SK-N-SH (cell line): Measurements from ENCODE around the gene OSBPL8. TPM values are rescaled to one million over a fixed set of nuclear protein-coding genes. Genes with fewer than 3 reads are reported as not detected.

Experiments used
- CTCF ChIA-PET: fragments of 300-600, 350-600 bp; formaldehyde crosslinking; extraction: SDS; loops from one replicate; lab custom pipeline; 2021; lab: Yijun Ruan, JAX
- POLR2A ChIA-PET: fragments of 350-600 bp; sonication (Branson Sonifier 250); formaldehyde crosslinking; extraction: SDS; loops from one replicate; lab custom pipeline; 2020; ENCODE audit warnings: antibody characterized with exemption, inconsistent platforms; lab: Yijun Ruan, JAX
- DNase-seq: peaks from one replicate; pipeline ENCODE4 v3.0.0; 2012
- H2AFZ ChIP-seq: fragments of 200-600 bp; sonication (generic); 2 replicates; pipeline ENCODE4 v1.8.1; 2016; ENCODE audit warnings: antibody characterized with exemption, mild to moderate bottlenecking, low read depth
- H3F3A ChIP-seq: fragments of 200-600 bp; sonication (generic); replicated peaks from 2 replicates; pipeline ENCODE3; 2016; ENCODE audit warnings: antibody characterized with exemption, mild to moderate bottlenecking; ENCODE audit not compliant: insufficient read depth
- H3K27ac ChIP-seq, 2 experiments: fragments of 200-500 bp in 1 of 2; fragments of 200-600 bp in 1 of 2; sonication (Bioruptor generic) in 1 of 2; sonication (generic), shearing (Covaris generic) in 1 of 2; 2 replicates each; pipeline versions ENCODE4 v1.5.1 to v1.6.1; 2014 to 2016; ENCODE audit warnings: low read depth in 2 of 2, inconsistent platforms in 1 of 2, low read length in 1 of 2, mild to moderate bottlenecking in 1 of 2, mixed read lengths in 1 of 2
- H3K27me3 ChIP-seq: fragments of 200-600 bp; sonication (generic), shearing (Covaris generic); 2 replicates; pipeline ENCODE4 v1.6.1; 2016; ENCODE audit warnings: mixed run types; ENCODE audit not compliant: insufficient read depth
- H3K36me3 ChIP-seq, 2 experiments: fragments of 200-500 bp in 1 of 2; fragments of 200-600 bp in 1 of 2; sonication (Bioruptor generic) in 1 of 2; sonication (generic) in 1 of 2; replicated peaks in 1 of 2; 2 replicates each; pipeline versions ENCODE3 to v1.5.1; 2014 to 2016; ENCODE audit warnings: low read length in 1 of 2, mild to moderate bottlenecking in 1 of 2; ENCODE audit not compliant: insufficient read depth in 2 of 2, control insufficient read depth in 1 of 2
- H3K4me1 ChIP-seq, 2 experiments: fragments of 200-500 bp in 1 of 2; fragments of 200-600 bp in 1 of 2; sonication (Bioruptor generic) in 1 of 2; sonication (generic), shearing (Covaris generic) in 1 of 2; 2 replicates each; pipeline versions ENCODE4 v1.5.1 to v1.6.1; 2014 to 2016; ENCODE audit warnings: low read depth in 1 of 2, low read length in 1 of 2, mixed run types in 1 of 2; ENCODE audit not compliant: insufficient read depth in 2 of 2, control insufficient read depth in 1 of 2
- H3K4me2 ChIP-seq: fragments of 200-600 bp; sonication (generic), shearing (Covaris generic); 2 replicates; pipeline ENCODE4 v1.6.1; 2017; ENCODE audit warnings: mixed run types
- H3K4me3 ChIP-seq, 2 experiments: fragments of 200-500 bp in 1 of 2; fragments of 200-600 bp in 1 of 2; sonication (Bioruptor generic) in 1 of 2; sonication (generic), shearing (Covaris generic) in 1 of 2; 2 replicates each; pipeline versions ENCODE4 v1.5.1 to v1.8.1; 2014 to 2016; ENCODE audit warnings: low read depth in 2 of 2, inconsistent platforms in 1 of 2, low read length in 1 of 2, mild to moderate bottlenecking in 1 of 2, mixed read lengths in 1 of 2, moderate library complexity in 1 of 2
- H3K79me2 ChIP-seq: fragments of 200-600 bp; sonication (generic); 2 replicates; pipeline ENCODE4 v1.8.1; 2017; ENCODE audit warnings: mild to moderate bottlenecking; ENCODE audit not compliant: insufficient read depth
- H3K9ac ChIP-seq: fragments of 200-600 bp; sonication (generic); 2 replicates; pipeline ENCODE4 v1.6.1; 2017; ENCODE audit warnings: mixed run types
- H3K9me2 ChIP-seq: fragments of 200-600 bp; sonication (generic); 2 replicates; pipeline ENCODE4 v1.6.1; 2017; ENCODE audit warnings: mixed run types
- H3K9me3 ChIP-seq: fragments of 200-600 bp; sonication (generic); 2 replicates; pipeline ENCODE4 v1.6.1; 2017; ENCODE audit warnings: mixed run types, mild to moderate bottlenecking, moderate library complexity
- H4K20me1 ChIP-seq: fragments of 200-600 bp; sonication (generic); 2 replicates; pipeline ENCODE4 v1.6.1; 2017; ENCODE audit warnings: mild to moderate bottlenecking, mixed run types; ENCODE audit not compliant: insufficient read depth
- EP300 ChIP-seq, 2 experiments: IDR thresholded peaks; 2 replicates each; pipeline versions ENCODE4 v1.4.0 to v1.6.1; 2012; ENCODE audit warnings: borderline replicate concordance in 1 of 2, low read depth in 1 of 2, low read length in 1 of 2
- EZH2phosphoT487 ChIP-seq: fragments of 200-600 bp; sonication (generic); IDR thresholded peaks from 2 replicates; pipeline ENCODE4 v1.6.1; 2017; ENCODE audit warnings: low read depth, mixed run types, mild to moderate bottlenecking, antibody characterized with exemption, moderate library complexity, borderline replicate concordance
- FOSL2 ChIP-seq: IDR thresholded peaks from 2 replicates; pipeline ENCODE4 v1.4.0; 2012; ENCODE audit warnings: low read depth, mild to moderate bottlenecking, moderate library complexity, borderline replicate concordance
- FOXJ3 ChIP-seq: sonication (generic); formaldehyde crosslinking; IDR thresholded peaks from 2 replicates; pipeline ENCODE4 v1.5.1; 2020; ENCODE audit warnings: mild to moderate bottlenecking, missing genetic modification reagents
- JUND ChIP-seq: IDR thresholded peaks from 2 replicates; pipeline ENCODE4 v1.4.0; 2012
- MEF2A ChIP-seq: IDR thresholded peaks from 2 replicates; pipeline ENCODE4 v1.4.0; 2012; ENCODE audit warnings: low read depth, borderline replicate concordance
- MXI1 ChIP-seq: IDR thresholded peaks from 2 replicates; pipeline ENCODE4 v1.6.1; 2012; ENCODE audit warnings: mild to moderate bottlenecking, low read depth, low read length, improper control_type of control experiment
- NFIC ChIP-seq: IDR thresholded peaks from 2 replicates; pipeline ENCODE4 v1.4.0; 2012; ENCODE audit warnings: borderline replicate concordance
- NRF1 ChIP-seq: IDR thresholded peaks from 2 replicates; pipeline ENCODE4 v1.6.1; 2012; ENCODE audit warnings: low read depth, mild to moderate bottlenecking, low read length
- POLR2AphosphoS5 ChIP-seq: IDR thresholded peaks from 2 replicates; pipeline ENCODE4 v1.6.1; 2012; ENCODE audit warnings: low read depth, low read length
- RAD21 ChIP-seq: IDR thresholded peaks from 2 replicates; pipeline ENCODE4 v1.6.1; 2012; ENCODE audit warnings: mild to moderate bottlenecking, low read length
- RXRA ChIP-seq: IDR thresholded peaks from 2 replicates; pipeline ENCODE4 v1.4.0; 2012; ENCODE audit warnings: low read depth, mild to moderate bottlenecking, borderline replicate concordance
- SMC3 ChIP-seq: IDR thresholded peaks from 2 replicates; pipeline ENCODE4 v1.6.1; 2012; ENCODE audit warnings: low read depth, low read length, improper control_type of control experiment
- TAF1 ChIP-seq: IDR thresholded peaks from 2 replicates; pipeline ENCODE4 v1.6.1; 2012; ENCODE audit warnings: low read depth, mild to moderate bottlenecking, low read length, moderate library complexity, borderline replicate concordance
- WGBS: methylation state at CpG from one replicate; pipeline ENCODE4 v1.1.6; 2017; ENCODE audit warnings: low lambda C conversion rate; 5-methylcytosine and 5-hydroxymethylcytosine counted together
- polyA plus RNA-seq, 3 experiments: library from polyadenylated mRNA; depleted of rRNA; stranded (reverse); fragments of >200 nt; gene quantifications; 2 replicates each; pipeline ENCODE4 v1.2.3, GENCODE V29; 2012
- TF ChIP-seq, protein P1 (sequence below): IDR thresholded peaks from 2 replicates; pipeline ENCODE4 v1.6.1; 2012; ENCODE audit warnings: mild to moderate bottlenecking, low read depth, low read length, moderate library complexity

Gene OSBPL8
- polyA plus RNA-seq, 1 of the 3 experiments (the other 2 are of a cell fraction) = 10.6 TPM

DNA sequence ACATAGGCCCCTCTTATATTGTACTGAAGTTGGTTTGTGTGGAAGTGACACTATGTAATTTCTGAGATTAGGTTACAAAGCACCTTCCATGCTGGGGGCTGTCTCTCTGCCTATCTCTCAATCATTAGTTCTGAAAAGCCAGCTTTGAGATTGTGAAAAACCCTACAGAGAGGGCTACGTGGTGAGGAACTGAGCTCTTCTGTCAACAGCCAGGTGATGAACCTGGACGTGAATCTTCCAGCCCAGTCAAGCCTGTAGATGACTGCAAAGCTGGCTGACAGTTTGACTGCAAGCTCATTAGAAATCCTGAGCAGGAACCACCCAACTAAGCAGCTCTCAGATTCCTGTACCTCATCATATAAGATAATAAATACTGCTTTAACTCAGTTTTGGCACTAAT is 175.0 kb downstream of the OSBPL8 start:
- ChIA-PET POLR2A (no interaction called here), CTCF (interaction anchor here (0.6 kb wide), 1 partner anchor 299 kb away, joined by 3 read pairs; no protein-coding TSS in a partner anchor)
- TF ChIP-seq MXI1 (no peak), SMC3 (no peak), MEF2A (no peak), JUND (no peak), FOSL2 (no peak), NRF1 (no peak)
- no peak for DNase-seq
- Histone ChIP-seq H3K4me2 (no peak overlapping the region), H3K9ac (no peak overlapping the region), H3K79me2 (no peaks in the 10 kb centered on the region), H3K36me3 (peaks cover 44 to 68% of the 10 kb centered on the region in 2 experiments), H3K27me3 (no peaks in the 10 kb centered on the region), H3K27ac (no peak overlapping the region), H3K9me3 (no peaks in the 10 kb centered on the region), H3K9me2 (no peaks in the 10 kb centered on the region), H2AFZ (no peak overlapping the region), H4K20me1 (no peaks in the 10 kb centered on the region), H3K4me1 (no peaks in the 10 kb centered on the region), H3K4me3 (no peak overlapping the region), H3F3A (no peaks in the 10 kb centered on the region)
- 94% methylated on average over 2 of the region's 2 CpGs for WGBS

DNA sequence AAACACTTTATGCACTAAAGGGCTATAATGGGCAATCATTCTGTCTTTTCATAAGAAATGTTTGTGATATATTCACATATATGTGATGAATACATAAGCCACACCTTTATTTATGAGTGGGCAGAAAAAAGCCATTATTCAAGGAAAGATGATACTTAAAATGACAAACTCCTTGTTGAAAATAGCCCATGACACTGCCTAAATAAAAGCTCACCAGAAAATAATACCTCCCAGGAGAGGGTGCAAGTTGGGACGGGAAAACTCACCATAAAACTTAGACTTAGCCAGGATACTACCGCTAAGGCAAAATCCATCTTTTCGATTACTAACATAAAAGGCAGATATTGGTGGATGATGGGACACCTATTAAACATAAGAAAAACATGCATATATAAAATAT is 175.6 kb downstream of the OSBPL8 start:
- POLR2A ChIA-PET = no interaction called here
- H3K79me2 ChIP-seq = no peaks in the 10 kb centered on the region
- H3K27ac ChIP-seq = no peak overlapping the region
- H3F3A ChIP-seq = no peaks in the 10 kb centered on the region
- no peaks in the 10 kb centered on the region for H3K27me3 ChIP-seq
- no peaks in the 10 kb centered on the region for H3K4me1 ChIP-seq
- no peak overlapping the region for H3K4me3 ChIP-seq
- no peaks in the 10 kb centered on the region for H3K9me2 ChIP-seq
- H4K20me1 ChIP-seq = no peaks in the 10 kb centered on the region
- H3K9me3 ChIP-seq = no peaks in the 10 kb centered on the region
- WGBS = 97% methylated on average over 3 of the region's 3 CpGs
- peaks cover 38 to 65% of the 10 kb centered on the region in 2 experiments for H3K36me3 ChIP-seq
- no peak for DNase-seq
- H3K9ac ChIP-seq = no peak overlapping the region
- no peak overlapping the region for H2AFZ ChIP-seq
- TF ChIP-seq NFIC (no peak), EZH2phosphoT487 (no peak), RXRA (no peak), EP300 (IDR thresholded peaks at IDR 0.05; ENCODE audit: borderline replicate concordance in 1 of 2, low read depth in 1 of 2, low read length in 1 of 2) (no peak), POLR2AphosphoS5 (no peak), TAF1 (no peak), NRF1 (no peak), RAD21 (no peak), SMC3 (no peak), FOXJ3 (CRISPR knock-in tag) (no peak)
- TF ChIP-seq, protein P1, sequence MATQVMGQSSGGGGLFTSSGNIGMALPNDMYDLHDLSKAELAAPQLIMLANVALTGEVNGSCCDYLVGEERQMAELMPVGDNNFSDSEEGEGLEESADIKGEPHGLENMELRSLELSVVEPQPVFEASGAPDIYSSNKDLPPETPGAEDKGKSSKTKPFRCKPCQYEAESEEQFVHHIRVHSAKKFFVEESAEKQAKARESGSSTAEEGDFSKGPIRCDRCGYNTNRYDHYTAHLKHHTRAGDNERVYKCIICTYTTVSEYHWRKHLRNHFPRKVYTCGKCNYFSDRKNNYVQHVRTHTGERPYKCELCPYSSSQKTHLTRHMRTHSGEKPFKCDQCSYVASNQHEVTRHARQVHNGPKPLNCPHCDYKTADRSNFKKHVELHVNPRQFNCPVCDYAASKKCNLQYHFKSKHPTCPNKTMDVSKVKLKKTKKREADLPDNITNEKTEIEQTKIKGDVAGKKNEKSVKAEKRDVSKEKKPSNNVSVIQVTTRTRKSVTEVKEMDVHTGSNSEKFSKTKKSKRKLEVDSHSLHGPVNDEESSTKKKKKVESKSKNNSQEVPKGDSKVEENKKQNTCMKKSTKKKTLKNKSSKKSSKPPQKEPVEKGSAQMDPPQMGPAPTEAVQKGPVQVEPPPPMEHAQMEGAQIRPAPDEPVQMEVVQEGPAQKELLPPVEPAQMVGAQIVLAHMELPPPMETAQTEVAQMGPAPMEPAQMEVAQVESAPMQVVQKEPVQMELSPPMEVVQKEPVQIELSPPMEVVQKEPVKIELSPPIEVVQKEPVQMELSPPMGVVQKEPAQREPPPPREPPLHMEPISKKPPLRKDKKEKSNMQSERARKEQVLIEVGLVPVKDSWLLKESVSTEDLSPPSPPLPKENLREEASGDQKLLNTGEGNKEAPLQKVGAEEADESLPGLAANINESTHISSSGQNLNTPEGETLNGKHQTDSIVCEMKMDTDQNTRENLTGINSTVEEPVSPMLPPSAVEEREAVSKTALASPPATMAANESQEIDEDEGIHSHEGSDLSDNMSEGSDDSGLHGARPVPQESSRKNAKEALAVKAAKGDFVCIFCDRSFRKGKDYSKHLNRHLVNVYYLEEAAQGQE = no peak
- TF ChIP-seq, all 33 proteins: peak for 0
- CTCF ChIA-PET = interaction anchor here (0.6 to 0.7 kb wide), 2 partner anchors 112 to 349 kb away, joined by 3 read pairs; no protein-coding TSS in a partner anchor
- H3K4me2 ChIP-seq = no peak overlapping the region
